Astrocyte of the cerebellum (primary cell): ENCODE results near the gene TMEM154.

ENCODE experiments used
- DNase-seq: peaks from one replicate; pipeline ENCODE4 v3.0.0-alpha.2; 2011; ENCODE audit warnings: low read depth
- H3K4me3 ChIP-seq: 2 replicates; pipeline ENCODE4 v1.5.1; 2011; ENCODE audit warnings: mild to moderate bottlenecking, low read depth, low read length, moderate library complexity
- in situ Hi-C: cut with HindIII; loops from 2 replicates; pipeline ENCODE4 v1.10.0; 2017; ENCODE audit warnings: low sequenced_read_pairs
- TF ChIP-seq, protein P1 (sequence below): IDR thresholded peaks from 2 replicates; pipeline ENCODE4 v1.5.1; 2012; ENCODE audit warnings: low read length, low read depth, moderate library complexity, mild to moderate bottlenecking; ENCODE audit errors: missing control alignments

TMEM154 gene

DNA sequence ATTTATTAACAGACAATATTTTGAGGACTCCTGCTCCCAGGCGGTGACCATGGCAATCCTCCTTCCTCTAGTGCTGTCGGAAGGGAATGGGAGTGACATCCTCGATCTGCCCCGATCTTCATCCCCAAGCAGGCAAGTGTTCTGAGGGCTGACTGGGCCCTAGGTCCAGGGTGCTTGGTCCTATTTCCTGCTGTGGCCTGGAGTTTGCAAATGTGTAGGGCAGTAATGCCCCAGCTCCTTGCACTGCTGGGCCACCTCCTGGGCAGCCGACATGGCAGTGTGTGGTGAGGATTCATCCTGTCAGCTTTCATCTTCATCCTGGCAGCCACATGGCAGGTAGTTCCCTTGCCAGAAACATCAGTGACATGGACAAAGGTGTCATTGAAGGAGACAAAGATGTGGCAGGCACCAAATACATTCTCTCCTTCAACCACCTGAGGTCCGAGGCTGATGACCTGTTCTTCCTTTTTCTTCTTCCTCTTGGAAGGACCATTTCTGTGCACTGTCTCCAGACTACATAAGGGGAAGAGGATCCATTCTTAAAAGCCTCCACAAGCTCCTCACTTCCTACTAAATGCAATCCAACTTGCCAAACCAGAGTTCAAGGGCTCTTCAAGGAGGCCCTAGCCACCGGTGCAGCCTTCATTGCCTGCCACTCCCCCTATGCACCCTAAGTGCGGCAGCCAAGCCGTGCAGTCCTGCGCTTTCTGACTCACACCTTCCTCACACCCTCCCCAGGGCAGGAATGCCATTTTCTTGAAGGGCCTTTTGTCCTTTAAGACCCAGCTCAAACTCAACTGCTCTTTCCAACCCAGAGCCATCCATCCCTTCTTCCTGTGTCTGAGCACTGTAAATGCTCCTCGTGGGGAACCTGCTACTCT, 65.7 kb downstream of the TMEM154 start:
- in situ Hi-C loops, result no loop called here
- no peak for DNase-seq
- TF ChIP-seq, protein P1, sequence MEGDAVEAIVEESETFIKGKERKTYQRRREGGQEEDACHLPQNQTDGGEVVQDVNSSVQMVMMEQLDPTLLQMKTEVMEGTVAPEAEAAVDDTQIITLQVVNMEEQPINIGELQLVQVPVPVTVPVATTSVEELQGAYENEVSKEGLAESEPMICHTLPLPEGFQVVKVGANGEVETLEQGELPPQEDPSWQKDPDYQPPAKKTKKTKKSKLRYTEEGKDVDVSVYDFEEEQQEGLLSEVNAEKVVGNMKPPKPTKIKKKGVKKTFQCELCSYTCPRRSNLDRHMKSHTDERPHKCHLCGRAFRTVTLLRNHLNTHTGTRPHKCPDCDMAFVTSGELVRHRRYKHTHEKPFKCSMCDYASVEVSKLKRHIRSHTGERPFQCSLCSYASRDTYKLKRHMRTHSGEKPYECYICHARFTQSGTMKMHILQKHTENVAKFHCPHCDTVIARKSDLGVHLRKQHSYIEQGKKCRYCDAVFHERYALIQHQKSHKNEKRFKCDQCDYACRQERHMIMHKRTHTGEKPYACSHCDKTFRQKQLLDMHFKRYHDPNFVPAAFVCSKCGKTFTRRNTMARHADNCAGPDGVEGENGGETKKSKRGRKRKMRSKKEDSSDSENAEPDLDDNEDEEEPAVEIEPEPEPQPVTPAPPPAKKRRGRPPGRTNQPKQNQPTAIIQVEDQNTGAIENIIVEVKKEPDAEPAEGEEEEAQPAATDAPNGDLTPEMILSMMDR, result no peak
- H3K4me3 ChIP-seq, result no peak overlapping the region

DNA sequence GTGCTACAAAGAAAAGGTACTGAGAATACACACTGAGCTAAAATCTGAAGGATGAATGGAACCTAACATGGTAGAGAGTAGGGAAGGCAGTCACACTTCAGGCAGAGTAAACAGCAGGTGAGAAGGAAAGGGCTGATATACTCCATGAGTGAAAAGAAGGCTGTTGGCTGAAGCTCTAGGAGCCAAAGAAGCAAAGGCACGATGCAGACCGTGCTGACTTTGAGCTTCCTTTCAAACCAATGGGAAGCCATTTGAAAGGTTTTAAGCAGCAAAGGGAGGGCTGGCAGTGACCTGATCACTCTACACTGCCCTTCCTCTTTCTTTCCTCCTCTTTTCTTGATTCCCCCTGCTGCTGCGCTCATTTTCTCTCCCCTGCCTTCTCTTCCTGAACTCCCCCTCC, 66.4 kb downstream of the TMEM154 start:
- no peak overlapping the region for H3K4me3 ChIP-seq
- TF ChIP-seq, protein P1, result no peak
- no peak for DNase-seq
- in situ Hi-C loops, result no loop called here

DNA sequence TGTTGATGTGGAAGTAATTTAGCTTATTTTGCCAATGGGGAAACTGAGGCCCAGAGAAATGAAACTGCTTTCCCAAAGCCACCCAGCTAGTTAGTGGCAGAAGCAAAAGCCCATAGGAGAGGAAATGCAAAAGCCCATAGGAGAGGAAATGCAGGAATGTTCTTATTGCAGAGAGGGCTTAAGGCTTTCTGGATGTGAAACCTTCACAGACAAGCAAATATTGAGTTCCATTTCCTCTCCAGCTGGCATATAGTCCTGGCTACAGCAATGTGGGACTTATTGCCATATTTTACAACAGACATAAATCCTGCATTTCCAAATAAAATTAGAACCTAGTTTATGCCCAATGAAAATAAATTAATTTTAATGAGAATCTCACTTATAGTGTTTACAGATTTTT, 69.7 kb downstream of the TMEM154 start:
- DNase-seq, result no peak
- in situ Hi-C loops, result no loop called here
- H3K4me3 ChIP-seq, result no peak overlapping the region
- TF ChIP-seq, protein P1, result no peak

DNA sequence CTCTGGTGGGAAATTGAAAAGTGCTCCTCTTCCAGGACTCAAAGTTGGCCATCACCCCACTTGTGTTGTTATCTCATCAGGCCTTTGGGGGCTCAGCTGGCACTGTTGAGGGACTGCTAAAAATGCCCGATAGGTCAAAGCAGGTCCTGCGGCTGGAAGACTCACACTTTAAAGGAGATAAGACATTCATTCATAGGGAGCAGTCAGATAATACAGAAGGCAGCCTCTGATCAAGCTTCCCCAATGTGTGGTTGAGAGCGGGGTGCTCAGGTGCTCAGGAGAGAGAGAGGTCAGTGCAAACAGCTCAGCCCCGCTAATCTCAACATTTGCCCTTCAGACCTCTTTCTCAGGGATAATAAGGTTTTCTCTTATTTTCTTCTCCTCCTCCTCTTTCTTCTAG, 70.3 kb downstream of the TMEM154 start:
- in situ Hi-C loops, result no loop called here
- no peak overlapping the region for H3K4me3 ChIP-seq
- no peak for DNase-seq
- TF ChIP-seq, protein P1, result no peak

DNA sequence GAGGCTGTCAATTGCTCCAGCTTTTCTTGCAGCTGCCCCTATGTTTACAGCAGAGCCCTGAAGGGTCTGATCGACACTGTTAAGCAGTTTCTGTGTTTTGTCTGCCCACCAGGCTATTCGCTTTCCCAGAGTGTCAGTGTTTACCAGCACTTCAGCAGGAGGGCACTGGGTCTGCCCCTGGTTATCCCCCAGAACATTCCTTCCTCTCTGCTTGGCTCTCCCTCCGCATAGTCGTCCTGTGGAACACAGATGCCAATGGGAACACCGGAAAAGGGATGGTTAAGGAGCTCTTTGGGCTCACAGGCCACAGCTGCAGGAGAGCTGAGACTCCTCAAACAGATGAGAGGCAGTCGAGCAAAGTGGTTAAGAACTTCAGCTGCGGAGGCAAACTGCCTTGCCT, 72.6 kb downstream of the TMEM154 start:
- H3K4me3 ChIP-seq, result no peak overlapping the region
- in situ Hi-C loops, result no loop called here
- TF ChIP-seq, protein P1, result no peak
- no peak for DNase-seq

DNA sequence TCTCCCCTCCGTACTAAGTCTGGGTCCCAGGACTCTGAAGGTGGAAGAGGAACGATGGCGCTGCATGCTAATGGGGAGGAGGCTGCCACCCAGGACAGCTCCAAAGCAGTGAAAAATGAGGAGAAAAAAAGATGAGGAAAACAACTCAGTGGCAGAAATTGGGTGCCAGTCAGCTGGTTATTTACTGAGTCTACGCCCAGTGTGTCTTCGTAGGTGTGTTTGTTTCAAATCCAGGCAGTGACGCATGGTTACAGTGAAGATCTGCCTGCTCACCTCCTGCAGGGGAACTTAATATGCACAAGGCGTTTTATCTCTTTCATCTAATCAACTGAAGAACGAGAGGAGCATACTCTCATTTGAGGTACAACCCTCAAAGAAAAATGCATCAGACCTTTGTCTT, 73.0 kb downstream of the TMEM154 start:
- no peak for DNase-seq
- in situ Hi-C loops, result no loop called here
- TF ChIP-seq, protein P1, result no peak

More for the DNA sequence above, 73.0 kb downstream of the TMEM154 start:
- no peak overlapping the region for H3K4me3 ChIP-seq
